Right lobe of liver (tissue), 6 donors: ENCODE measurements around the gene FNDC10. TPM values are rescaled to one million over a fixed set of nuclear protein-coding genes. Genes with fewer than 3 reads are reported as not detected.

Source experiments
- ATAC-seq, 4 donors: fragments of 200-7000 bp; cut with Tn5 transposase; one replicate each; pipeline ENCODE4 v1.9.1; 2020; ENCODE audit warnings: mild to moderate bottlenecking in 4 of 4, moderate library complexity in 4 of 4
- DNase-seq, 3 donors: peaks; one replicate each; pipeline ENCODE4 v3.0.0-alpha.2; 2020
- H3K27ac ChIP-seq, 3 donors: fragments of 200-600 bp; one replicate each; pipeline ENCODE4 v1.8.0; 2022
- H3K27me3 ChIP-seq, 2 donors: fragments of 200-600 bp; one replicate each; pipeline ENCODE4 v1.8.0; 2022
- H3K36me3 ChIP-seq, 4 donors: fragments of 200-600 bp; sonication (generic) in 1 of 4; one replicate each; pipeline versions ENCODE4 v1.5.1 to v1.8.0; 2017 to 2022; ENCODE audit warnings: control low read depth in 1 of 4
- H3K4me1 ChIP-seq, 4 donors: fragments of 200-600 bp; sonication (generic) in 1 of 4; one replicate each; pipeline versions ENCODE4 v1.5.1 to v1.8.0; 2017 to 2022; ENCODE audit warnings: control low read depth in 1 of 4
- H3K4me3 ChIP-seq, 3 donors: fragments of 200-600 bp; one replicate each; pipeline ENCODE4 v1.8.0; 2022
- H3K9me3 ChIP-seq, 4 donors: fragments of 200-600 bp; sonication (generic) in 1 of 4; one replicate each; pipeline versions ENCODE4 v1.5.1 to v1.8.0; 2017 to 2022; ENCODE audit warnings: control low read depth in 1 of 4
- CTCF ChIP-seq, 4 donors: fragments of 200-600 bp in 3 of 4; fragments of 450-650 bp in 1 of 4; IDR thresholded peaks; one replicate each; pipeline versions ENCODE4 v1.5.1 to v1.8.0; 2016 to 2022; ENCODE audit warnings: antibody characterized with exemption in 4 of 4, mild to moderate bottlenecking in 2 of 4
- POLR2A ChIP-seq: fragments of 450-650 bp; IDR thresholded peaks from one replicate; pipeline ENCODE4 v1.6.1; 2017; ENCODE audit warnings: antibody characterized with exemption, mild to moderate bottlenecking
- WGBS: methylation state at CpG from one replicate; pipeline ENCODE4 v1.1.6; 2018; ENCODE audit warnings: low coverage, low lambda C conversion rate; ENCODE audit not compliant: insufficient coverage; ENCODE audit errors: missing lambda C conversion rate; 5-methylcytosine and 5-hydroxymethylcytosine counted together
- intact Hi-C, 2 donors: fragments of 100-400 bp; cut with DNase I; formaldehyde crosslinking; loops; one replicate each; pipeline versions ENCODE4 v1.11.2 to v1.14.1; 2022
- total RNA-seq, 6 experiments: library from RNA; depleted of rRNA in 2 of 6; stranded (reverse); fragments of >200 nt in 2 of 6; fragmentation: NEBNext Ultra II Directional in 3 of 6; extraction: Animal tissue kit (Norgen Biotek cat#: 25700) in 3 of 6; gene quantifications; one replicate each; pipeline versions ENCODE4 v1.1.0 to v1.2.4, GENCODE V29; 2016 to 2023
- donor health status: DM: no; HTN: yes; CAD: no.
- donor health status: DM: no; HTN: no; CAD: no.
- donor health status: DM: no; HTN: no; CAD: no.
- donor health status: DM: no; HTN: yes; CAD: no.
- donor health status: DM: no; HTN: yes; CAD: no.

The FNDC10 gene
- total RNA-seq, 6 experiments from 2014 or later = 0.09 to 1.6 (median 0.46) TPM

DNA sequence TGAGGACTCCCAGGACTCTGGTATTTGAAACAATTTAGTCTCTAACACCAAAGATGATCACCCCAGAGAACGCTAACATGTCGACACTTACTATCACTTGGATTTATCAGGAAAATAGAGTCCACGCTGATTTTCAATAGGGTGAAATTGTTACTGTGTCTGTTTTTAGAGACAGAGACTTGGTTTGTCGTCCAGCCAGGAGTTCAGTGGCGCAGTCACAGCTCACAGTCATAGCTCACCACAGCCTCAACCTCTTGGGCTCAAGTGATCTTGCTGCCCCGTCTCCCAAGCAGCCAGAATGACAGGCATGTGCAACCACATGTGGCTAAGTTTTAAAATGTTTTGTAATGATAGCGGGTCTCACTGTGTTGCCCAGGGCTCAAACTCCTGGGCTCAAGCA lies 30.6 kb downstream of the FNDC10 start:
- no peak for TF ChIP-seq CTCF (IDR thresholded peaks at IDR 0.05)
- TF ChIP-seq POLR2A = no peak
- H3K27me3 ChIP-seq = no peaks in the 10 kb centered on the region
- DNase-seq (no peak), ATAC-seq (no peak)
- H3K27ac ChIP-seq = no peak overlapping the region
- H3K36me3 ChIP-seq = peaks cover 0 to 4% (median 2%) of the 10 kb centered on the region in 4 donors
- H3K9me3 ChIP-seq = no peaks in the 10 kb centered on the region
- WGBS = 85% methylated on average over 5 of the region's 7 CpGs
- H3K4me1 ChIP-seq = peaks cover 0 to 25% (median 4%) of the 10 kb centered on the region in 4 donors
- intact Hi-C loops = no loop called here
- no peak overlapping the region for H3K4me3 ChIP-seq

DNA sequence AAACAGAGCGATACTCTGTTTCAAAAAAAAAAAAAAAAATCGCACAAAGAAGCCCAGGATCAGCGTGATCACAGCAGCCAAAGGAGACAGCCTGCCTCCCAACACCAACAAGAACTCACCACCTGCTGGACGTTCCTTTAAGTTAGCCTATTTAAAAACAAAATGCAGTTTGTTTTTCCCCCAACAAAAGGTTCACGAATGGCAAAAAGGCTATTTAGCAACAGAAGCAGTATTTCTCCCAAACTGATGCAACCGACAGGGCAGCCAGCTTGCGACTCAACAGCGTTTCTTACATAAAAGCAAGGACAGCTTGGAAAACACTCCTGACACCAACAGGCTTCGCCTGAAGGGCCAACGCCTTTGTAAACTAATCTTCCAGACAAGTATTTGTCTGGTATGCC lies 32.0 kb downstream of the FNDC10 start:
- intact Hi-C loops = no loop called here
- no peak overlapping the region for H3K27ac ChIP-seq
- H3K9me3 ChIP-seq = no peaks in the 10 kb centered on the region
- ATAC-seq (no peak), DNase-seq (no peak)
- no peak overlapping the region for H3K4me3 ChIP-seq
- H3K4me1 ChIP-seq = peaks cover 0 to 20% (median under 1%) of the 10 kb centered on the region in 4 donors
- 75% methylated on average over 9 of the region's 10 CpGs for WGBS
- H3K36me3 ChIP-seq = peaks cover 0 to 18% (median 13%) of the 10 kb centered on the region in 4 donors
- TF ChIP-seq POLR2A (no peak), CTCF (IDR thresholded peaks at IDR 0.05) (no peak)
- no peaks in the 10 kb centered on the region for H3K27me3 ChIP-seq

DNA sequence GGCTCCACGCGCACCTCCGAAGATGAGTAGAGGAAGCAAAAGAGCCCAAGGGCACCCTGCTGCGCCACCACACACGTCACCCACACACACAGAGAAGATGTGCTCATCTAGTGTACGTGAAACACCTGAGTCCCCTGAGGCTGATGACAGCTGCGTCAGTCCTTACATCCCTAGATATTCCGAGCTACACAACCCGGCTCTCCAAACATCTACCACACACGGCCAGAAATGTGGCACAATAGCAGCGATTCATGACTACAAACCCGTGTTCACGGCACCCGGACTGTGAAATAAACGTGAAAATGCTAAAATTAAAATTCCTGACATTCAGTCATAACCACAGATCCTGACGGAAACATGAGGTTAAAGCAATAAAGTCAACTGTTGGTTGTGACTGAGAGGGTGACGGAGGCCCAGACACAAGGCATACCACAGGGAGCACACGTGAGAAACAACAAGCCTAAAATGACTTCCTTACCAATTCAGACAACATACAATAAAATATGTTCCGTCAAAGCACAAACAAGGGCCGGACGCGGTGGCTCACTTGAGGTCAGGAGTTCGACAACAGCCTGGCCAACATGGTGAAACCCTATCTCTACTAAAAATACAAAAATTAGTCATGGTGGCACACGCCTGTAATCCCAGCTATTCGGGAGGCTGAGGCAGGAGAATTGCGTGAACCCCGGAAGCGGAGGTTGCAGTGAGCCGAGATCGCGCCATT lies 32.6 kb downstream of the FNDC10 start:
- no peaks in the 10 kb centered on the region for H3K27me3 ChIP-seq
- 83% methylated on average over 21 of the region's 31 CpGs for WGBS
- no peak overlapping the region for H3K27ac ChIP-seq
- peaks cover 0 to 23% (median 17%) of the 10 kb centered on the region in 4 donors for H3K36me3 ChIP-seq
- H3K9me3 ChIP-seq = no peaks in the 10 kb centered on the region
- H3K4me1 ChIP-seq = peaks cover 0 to 14% (median 0%) of the 10 kb centered on the region in 4 donors
- TF ChIP-seq CTCF (IDR thresholded peaks at IDR 0.05) = no peak
- TF ChIP-seq POLR2A = no peak
- ATAC-seq = no peak
- DNase-seq = no peak
- intact Hi-C loops = no loop called here
- no peak overlapping the region for H3K4me3 ChIP-seq

DNA sequence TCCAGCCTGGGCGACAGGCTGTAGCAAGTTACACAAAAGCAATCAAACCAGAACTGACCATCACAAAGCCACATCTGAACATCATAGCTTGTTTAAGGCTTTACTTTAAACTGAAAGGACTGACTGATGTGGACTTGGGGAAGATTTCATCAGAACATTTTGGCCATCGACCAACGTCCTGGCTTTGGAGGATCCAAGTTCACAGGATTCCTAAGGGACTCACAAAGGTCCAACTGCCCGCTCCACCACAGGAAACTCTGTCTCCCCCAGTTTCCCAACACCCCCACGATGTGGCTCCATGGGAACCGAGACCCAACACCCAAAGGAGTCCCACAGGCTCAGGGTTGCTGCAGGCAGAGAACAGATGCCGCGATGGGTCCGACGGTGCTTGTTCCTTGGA lies 34.6 kb downstream of the FNDC10 start:
- intact Hi-C loops = no loop called here
- Histone ChIP-seq H3K27ac (no peak overlapping the region), H3K36me3 (peaks cover 0 to 32% (median 18%) of the 10 kb centered on the region in 4 donors), H3K4me1 (peaks cover 0 to 13% (median 0%) of the 10 kb centered on the region in 4 donors), H3K4me3 (no peak overlapping the region), H3K27me3 (no peaks in the 10 kb centered on the region), H3K9me3 (no peaks in the 10 kb centered on the region)
- 63% methylated on average over 8 of the region's 10 CpGs for WGBS
- peak; percentile 66 to 90 (median 77) for ATAC-seq
- TF ChIP-seq POLR2A (no peak), CTCF (IDR thresholded peaks at IDR 0.05) (no peak)
- peak in 1 of 3 donors; percentile 74 for DNase-seq
